HG03196 (cell line): ENCODE results near the gene HAO2.
"Not testable (repeated sequence)": the region's sequence is repeated elsewhere in the genome, so short reads cannot be mapped to it uniquely, and the experiment has no call there.

Experiments used
- ATAC-seq: cut with Tn5 transposase; IDR thresholded peaks from one replicate; pipeline ENCODE4 v1.9.1; 2021; ENCODE audit not compliant: unreplicated experiment

Gene HAO2

DNA sequence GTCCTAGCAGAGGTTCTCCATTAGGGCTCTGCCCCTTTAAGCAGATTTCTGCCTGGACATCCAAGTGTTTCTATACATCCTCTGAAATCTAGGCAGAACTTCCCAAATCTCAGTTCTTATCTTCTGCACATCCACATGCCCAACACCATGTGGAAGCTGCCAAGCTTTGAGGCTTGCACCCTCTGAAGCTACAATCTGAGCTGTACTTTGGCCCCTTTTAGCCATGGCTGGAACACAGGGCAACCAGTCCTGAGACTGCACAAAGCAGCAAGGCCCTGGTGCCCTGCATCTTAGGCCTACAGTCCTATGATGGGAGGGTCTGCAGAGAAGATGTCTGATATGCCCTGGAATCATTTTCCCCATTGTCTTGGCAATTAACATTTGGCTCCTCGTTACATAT lies 8.0 kb downstream of the HAO2 start:
- ATAC-seq = no peak

DNA sequence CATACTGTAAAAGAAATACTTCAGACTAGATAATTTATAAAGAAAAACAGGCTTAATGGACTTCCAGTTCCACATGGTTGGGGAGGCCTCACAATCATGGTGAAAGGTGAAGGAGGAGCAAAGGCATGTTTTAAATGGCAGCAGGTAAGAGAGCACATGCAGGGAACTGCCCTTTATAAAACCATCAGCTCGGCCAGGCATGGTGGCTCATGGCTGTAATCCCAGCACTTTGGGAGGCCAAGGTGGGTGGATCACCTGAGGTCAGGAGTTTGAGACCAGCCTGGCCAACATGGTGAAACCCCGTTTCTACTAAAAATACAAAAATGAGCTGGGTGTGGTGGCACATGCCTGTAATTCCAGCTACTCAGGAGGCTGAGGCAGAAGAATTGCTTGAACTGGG lies 9.0 kb downstream of the HAO2 start:
- ATAC-seq = not testable (repeated sequence)

- ATAC-seq = no peak
These were observed 10.5 kb downstream of the HAO2 start for GRCh38 chr1:119379117-119379516.

DNA sequence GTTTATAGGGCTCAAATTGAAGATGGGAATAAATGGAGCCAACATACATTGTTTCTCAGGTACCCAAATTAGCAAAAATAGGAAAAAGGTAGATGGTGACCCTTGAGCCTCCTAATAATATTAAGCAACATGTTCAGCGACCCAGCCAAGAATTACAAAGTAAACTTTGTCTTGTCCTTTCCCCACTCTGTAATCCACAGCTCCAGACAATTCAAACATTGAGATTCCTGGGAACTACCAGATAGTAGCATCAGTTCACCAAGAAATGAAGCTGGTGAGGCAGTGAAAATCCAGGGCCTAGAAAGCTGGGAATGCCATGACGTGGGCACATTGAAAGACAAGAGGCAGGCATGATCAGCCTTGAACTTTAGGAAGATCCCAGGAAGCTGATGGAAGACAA lies 11.7 kb downstream of the HAO2 start:
- ATAC-seq = no peak

DNA sequence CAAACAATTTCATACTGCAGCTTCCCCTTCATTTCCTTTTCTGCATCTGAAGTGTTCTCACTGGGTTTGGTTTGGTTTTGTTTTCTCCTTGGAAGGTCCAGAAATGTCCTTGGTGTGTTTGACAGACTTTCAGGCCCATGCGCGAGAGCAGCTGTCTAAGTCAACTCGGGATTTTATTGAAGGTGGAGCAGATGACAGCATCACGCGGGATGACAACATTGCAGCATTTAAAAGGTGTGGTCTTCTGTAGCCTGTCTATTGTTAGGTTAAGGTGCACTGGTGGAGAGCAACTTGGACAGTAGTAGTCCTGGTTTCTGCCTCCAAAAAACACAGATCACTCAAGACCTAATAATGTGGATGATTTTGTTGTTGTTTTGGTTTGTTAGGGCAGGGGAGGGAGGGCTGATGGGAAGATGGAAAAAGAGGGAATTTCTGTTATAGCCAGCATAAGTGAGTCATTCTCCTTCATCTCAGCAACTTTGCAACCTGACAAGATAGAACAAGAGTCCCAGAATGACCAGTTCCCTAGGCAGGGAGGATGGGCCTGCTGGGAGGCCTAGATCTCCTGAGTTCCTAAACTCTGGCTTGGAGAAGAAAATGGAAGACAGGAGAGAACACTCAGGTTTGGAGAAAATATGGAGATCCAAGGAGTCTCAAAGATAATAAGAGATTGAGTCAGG lies 12.5 kb downstream of the HAO2 start:
- no peak for ATAC-seq

DNA sequence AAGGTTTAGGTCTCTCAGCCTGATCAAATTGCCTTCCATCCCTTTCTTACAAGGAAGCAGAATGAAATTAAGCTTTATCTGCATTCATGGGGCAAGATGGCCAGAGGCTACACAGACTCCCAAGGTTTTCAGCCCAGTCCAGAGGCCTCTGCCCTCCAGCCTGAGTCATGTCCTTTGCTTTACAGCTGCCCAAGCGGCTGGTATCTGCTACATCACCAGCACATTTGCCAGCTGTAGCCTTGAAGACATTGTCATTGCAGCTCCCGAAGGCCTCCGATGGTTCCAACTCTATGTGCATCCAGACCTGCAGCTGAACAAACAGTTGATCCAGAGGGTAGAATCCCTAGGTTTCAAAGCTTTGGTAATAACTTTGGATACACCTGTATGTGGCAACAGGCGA lies 16.0 kb downstream of the HAO2 start:
- ATAC-seq = no peak

GRCh38 chr1:119385650-119386049 lies 17.1 kb downstream of the HAO2 start:
- ATAC-seq = no peak

DNA sequence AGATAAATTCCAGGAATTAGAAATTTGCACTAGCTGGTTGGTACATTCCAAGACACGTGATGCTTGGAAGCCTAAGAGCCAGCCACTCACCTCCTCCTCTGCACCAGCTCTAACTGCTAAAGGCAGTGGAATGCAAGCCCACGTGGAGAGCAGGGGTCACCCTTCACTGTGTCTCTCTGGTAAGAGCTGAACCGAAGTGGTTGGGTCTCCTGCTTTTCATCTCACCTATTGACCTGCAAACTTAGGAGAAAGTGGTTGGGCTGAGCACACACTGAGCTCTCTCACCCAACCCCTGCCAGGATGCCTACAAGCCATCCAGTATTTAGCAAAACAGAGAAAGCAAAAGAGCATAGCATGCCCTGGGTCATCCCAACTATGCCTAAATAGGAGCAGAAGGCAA lies 19.3 kb downstream of the HAO2 start:
- no peak for ATAC-seq

DNA sequence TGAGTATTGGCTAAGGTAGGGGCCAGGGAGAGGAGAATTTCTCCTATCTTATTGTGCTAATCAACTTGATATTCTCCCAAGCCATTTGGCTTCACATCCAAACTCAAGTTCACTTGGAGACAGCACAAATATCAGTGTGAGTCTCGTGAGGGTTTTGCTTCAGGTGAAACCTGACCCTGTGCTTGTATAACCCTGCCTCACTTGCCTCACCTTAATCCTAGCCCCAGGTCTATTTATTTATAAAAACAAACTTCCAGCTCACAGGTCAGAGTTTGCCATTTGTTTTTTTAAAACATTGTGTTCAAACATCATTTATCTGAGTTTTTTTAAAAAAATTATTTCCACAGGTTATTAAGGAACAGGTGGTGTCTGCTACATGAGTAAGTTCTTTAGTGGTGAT lies 19.9 kb downstream of the HAO2 start:
- ATAC-seq = no peak

DNA sequence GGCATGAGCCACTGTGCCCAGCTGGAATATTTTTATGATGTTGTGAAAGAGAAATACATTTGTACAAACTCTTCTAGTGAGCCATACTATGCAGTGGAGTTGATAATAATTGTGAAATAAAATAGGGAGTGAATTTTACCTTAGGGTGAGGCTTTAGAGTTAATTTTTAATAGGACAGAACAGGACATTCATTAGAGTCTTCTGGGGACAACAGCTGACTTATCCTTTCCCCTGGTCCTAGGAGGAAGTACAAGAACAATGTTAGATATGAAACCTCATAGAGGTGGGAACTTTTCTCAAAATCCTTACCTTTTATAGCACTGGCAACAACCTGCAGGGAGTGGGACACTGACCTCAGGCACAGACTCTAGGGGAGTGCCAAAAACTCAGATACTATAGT lies 21.9 kb downstream of the HAO2 start:
- ATAC-seq = no peak

DNA sequence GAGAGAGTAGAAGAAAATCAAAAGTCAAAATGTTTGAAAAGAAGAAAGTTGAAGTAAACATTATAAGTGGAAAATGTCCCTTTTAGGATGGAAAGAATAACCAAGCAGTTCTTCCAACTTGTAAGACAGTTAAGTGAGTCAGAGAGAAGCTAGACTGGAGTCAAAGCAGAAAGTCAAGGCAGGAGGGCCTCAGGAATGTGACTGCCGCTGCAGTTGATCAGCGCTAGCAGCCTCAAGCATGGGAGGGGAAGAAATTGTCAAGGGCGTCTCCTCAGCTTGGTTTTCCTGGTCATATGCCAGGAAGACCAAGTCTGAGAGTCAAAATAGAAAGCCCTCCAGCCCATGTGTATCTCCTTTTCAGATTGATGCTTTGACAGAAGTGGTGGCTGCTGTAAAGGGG lies 23.2 kb downstream of the HAO2 start:
- no peak for ATAC-seq

DNA sequence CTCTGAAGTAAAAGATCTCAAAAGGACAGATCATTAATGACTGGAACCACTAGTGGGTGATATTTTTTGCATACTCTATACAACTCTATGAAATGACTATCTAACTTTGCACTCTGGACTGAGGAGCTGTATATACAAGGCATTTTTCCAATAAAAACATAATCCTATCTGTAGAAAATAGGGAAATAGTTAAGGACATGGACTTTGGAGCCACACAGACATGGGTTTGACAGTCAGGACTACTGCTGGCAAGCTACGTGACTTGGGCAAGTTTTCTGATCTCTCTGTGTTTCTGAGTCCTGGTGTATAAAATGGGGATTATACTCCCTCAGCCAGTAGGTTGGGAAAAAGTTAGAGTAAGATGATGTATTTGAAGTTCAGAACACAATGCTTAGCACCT lies 25.5 kb downstream of the HAO2 start:
- no peak for ATAC-seq

DNA sequence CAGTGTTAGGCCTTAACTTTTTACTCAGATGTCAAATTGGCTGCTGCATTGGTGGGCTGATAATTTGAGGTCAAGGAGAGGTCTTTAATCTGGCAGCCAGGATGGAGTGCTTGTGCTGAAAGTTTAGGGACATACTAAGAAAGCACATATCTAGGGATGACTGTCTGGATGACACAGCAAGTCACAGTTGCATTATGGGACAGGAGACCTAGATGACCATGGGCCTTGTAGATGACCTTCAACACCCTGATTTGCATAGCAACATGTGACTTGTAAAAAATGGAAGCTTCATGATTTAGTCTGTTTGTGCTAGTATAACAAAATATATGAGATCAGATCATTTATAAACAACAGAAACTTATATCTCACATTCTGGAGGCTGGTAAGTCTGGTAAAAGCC lies 28.4 kb downstream of the HAO2 start:
- no peak for ATAC-seq

DNA sequence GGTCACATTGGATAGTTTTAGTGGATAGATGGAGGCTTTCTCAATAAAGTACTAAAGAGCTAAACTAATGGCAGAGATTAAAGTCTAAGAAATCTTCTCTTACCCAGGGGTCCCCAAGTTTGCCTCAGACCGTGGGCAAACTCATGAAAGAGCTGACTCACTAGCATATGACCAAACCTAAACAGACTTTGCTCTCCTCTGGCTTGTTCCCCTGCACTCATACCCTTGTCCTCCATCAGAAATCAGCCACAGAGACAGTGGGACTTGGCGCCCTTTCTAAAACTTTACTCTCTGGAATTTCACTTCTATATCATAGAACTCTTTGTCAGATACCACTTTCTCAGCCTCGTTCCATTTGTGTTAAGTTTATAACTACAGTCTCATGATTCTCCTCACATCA lies 29.4 kb downstream of the HAO2 start:
- ATAC-seq = no peak

GRCh38 chr1:119404736-119405135 lies 36.2 kb downstream of the HAO2 start:
- no peak for ATAC-seq

- no peak for ATAC-seq
These were observed 41.1 kb downstream of the HAO2 start for GRCh38 chr1:119409731-119410130.

GRCh38 chr1:119410961-119411360 lies 42.4 kb downstream of the HAO2 start:
- no peak for ATAC-seq

- ATAC-seq = no peak
These were observed 46.4 kb downstream of the HAO2 start, which contains the start of gene HSD3B2 for GRCh38 chr1:119414950-119415349. TSS of gene HSD3B2 (plus strand) at chr1:119415150. CDS start at chr1:119415420, 270 bp downstream.

GRCh38 chr1:119416006-119416640 lies 47.5 kb downstream of the HAO2 start:
- no peak for ATAC-seq

- no peak for ATAC-seq
These were observed 50.5 kb downstream of the HAO2 start for GRCh38 chr1:119419109-119419508.

DNA sequence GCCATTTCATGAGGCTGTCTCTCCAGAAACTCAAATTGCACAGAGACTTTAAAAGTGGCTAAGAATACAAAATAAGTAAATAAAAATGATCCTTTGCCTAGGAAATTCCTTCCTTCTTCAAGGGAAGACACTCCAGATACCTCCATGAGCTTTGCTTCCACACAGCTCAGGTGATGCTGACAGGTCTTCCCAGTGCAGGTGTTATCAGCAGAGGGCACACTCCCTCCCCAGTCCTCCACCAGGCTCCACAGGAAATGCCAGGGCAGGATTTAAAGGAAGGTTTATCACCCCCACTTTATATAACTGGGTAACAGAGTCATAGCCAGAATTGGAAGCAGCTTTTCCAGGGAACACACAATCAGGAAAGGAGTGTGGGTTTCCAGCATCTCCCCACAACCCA lies 52.1 kb downstream of the HAO2 start:
- no peak for ATAC-seq

- no peak for ATAC-seq
These were observed 54.0 kb downstream of the HAO2 start for GRCh38 chr1:119422631-119423030.

DNA sequence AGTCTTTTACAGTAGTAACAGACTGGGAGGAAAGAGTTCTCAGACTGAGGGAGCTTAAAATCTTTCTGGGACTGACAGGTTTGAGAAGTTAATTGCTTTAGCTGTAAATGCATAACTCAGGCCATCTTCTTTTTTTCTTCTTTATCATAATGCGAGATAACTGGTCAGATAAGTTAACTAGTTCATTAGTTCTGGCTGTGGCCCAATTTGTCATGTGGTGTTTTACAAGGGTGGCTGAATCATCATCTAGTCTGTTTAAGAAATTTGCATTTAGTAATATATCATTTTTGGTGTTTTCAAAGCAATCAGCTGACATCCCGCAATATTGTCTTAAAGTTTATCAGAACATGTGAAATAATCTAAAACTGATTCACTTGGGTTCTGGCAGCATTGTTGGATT lies 60.4 kb downstream of the HAO2 start:
- no peak for ATAC-seq
